Measurements from ENCODE around the gene PRDX1.
"Not testable (repeated sequence)": the region's sequence is repeated elsewhere in the genome, so short reads cannot be mapped to it uniquely, and the experiment has no call there.

PRDX1 gene

GRCh38 chr1:45518910-45519309, 2.8 kb downstream of the PRDX1 start:
- Histone ChIP-seq H3K4me3 (ENCODE audit: low read length) (no peak overlapping the region), H3K36me3 (replicated peaks; ENCODE audit: low read depth, low read length) (peaks cover 22% of the 10 kb centered on the region), H2AFZ (ENCODE audit: low read depth, low read length) (no peak overlapping the region), H4K20me1 (ENCODE audit: insufficient read depth, low read length) (peaks cover 8% of the 10 kb centered on the region), H3K9ac (ENCODE audit: low read length) (no peak overlapping the region), H3K27ac (ENCODE audit: low read length) (no peak overlapping the region), H3K79me2 (ENCODE audit: low read length) (peaks cover 53% of the 10 kb centered on the region), H3K4me2 (ENCODE audit: low read length) (peak overlapping the region; percentile 8; the same call in 1 of the 2 replicates), H3K27me3 (ENCODE audit: low read depth, low read length) (no peaks in the 10 kb centered on the region), H3K9me3 (ENCODE audit: insufficient read depth, low read length) (no peaks in the 10 kb centered on the region), H3K4me1 (ENCODE audit: low read length) (peaks cover 17% of the 10 kb centered on the region)
- TF ChIP-seq CTCF (IDR thresholded peaks at IDR 0.05; ENCODE audit: low read depth, low read length) (no peak), EZH2phosphoT487 (IDR thresholded peaks at IDR 0.05; ENCODE audit: low read depth) (no peak)

- H3K4me2 ChIP-seq (ENCODE audit: low read length); H3K4me3 ChIP-seq (ENCODE audit: low read length); H3K9me3 ChIP-seq (ENCODE audit: insufficient read depth, low read length); H3K27me3 ChIP-seq (ENCODE audit: low read depth, low read length); H3K9ac ChIP-seq (ENCODE audit: low read length); H3K27ac ChIP-seq (ENCODE audit: low read length); H2AFZ ChIP-seq (ENCODE audit: low read depth, low read length); H4K20me1 ChIP-seq (ENCODE audit: insufficient read depth, low read length): not testable (repeated sequence)
- H3K4me1 ChIP-seq (ENCODE audit: low read length), result peaks cover 17% of the 10 kb centered on the region
- H3K36me3 ChIP-seq (replicated peaks; ENCODE audit: low read depth, low read length), result peaks cover 22% of the 10 kb centered on the region
- H3K79me2 ChIP-seq (ENCODE audit: low read length), result peaks cover 53% of the 10 kb centered on the region
These were observed 3.3 kb downstream of the PRDX1 start for GRCh38 chr1:45518366-45518765.

GRCh38 chr1:45516465-45516864, 5.2 kb downstream of the PRDX1 start:
- Histone ChIP-seq H3K4me2 (ENCODE audit: low read length) (no peak overlapping the region), H3K36me3 (replicated peaks; ENCODE audit: low read depth, low read length) (peaks cover 28% of the 10 kb centered on the region), H3K4me1 (ENCODE audit: low read length) (peaks cover 8% of the 10 kb centered on the region; the same call in 1 of the 2 replicates), H3K9me3 (ENCODE audit: insufficient read depth, low read length) (no peaks in the 10 kb centered on the region), H3K27ac (ENCODE audit: low read length) (no peak overlapping the region), H3K79me2 (ENCODE audit: low read length) (peaks cover 48% of the 10 kb centered on the region), H2AFZ (ENCODE audit: low read depth, low read length) (no peak overlapping the region), H3K4me3 (ENCODE audit: low read length) (no peak overlapping the region), H4K20me1 (ENCODE audit: insufficient read depth, low read length) (peaks cover 8% of the 10 kb centered on the region), H3K9ac (ENCODE audit: low read length) (no peak overlapping the region), H3K27me3 (ENCODE audit: low read depth, low read length) (no peaks in the 10 kb centered on the region)
- TF ChIP-seq EZH2phosphoT487 (IDR thresholded peaks at IDR 0.05; ENCODE audit: low read depth) (no peak), CTCF (IDR thresholded peaks at IDR 0.05; ENCODE audit: low read depth, low read length) (no peak)

GRCh38 chr1:45516036-45516435, 5.6 kb downstream of the PRDX1 start:
- H4K20me1 ChIP-seq (ENCODE audit: insufficient read depth, low read length), result peaks cover 8% of the 10 kb centered on the region
- no peak overlapping the region for H3K27ac ChIP-seq (ENCODE audit: low read length)
- no peak overlapping the region for H3K4me2 ChIP-seq (ENCODE audit: low read length)
- no peak for TF ChIP-seq EZH2phosphoT487 (IDR thresholded peaks at IDR 0.05; ENCODE audit: low read depth)
- no peak for TF ChIP-seq CTCF (IDR thresholded peaks at IDR 0.05; ENCODE audit: low read depth, low read length)
- peaks cover 29% of the 10 kb centered on the region for H3K36me3 ChIP-seq (replicated peaks; ENCODE audit: low read depth, low read length)
- H2AFZ ChIP-seq (ENCODE audit: low read depth, low read length), result no peak overlapping the region
- H3K4me1 ChIP-seq (ENCODE audit: low read length), result peaks cover 8% of the 10 kb centered on the region; the same call in 1 of the 2 replicates
- no peaks in the 10 kb centered on the region for H3K27me3 ChIP-seq (ENCODE audit: low read depth, low read length)
- H3K79me2 ChIP-seq (ENCODE audit: low read length), result peaks cover 44% of the 10 kb centered on the region
- no peak overlapping the region for H3K4me3 ChIP-seq (ENCODE audit: low read length)
- H3K9me3 ChIP-seq (ENCODE audit: insufficient read depth, low read length), result no peaks in the 10 kb centered on the region
- H3K9ac ChIP-seq (ENCODE audit: low read length), result no peak overlapping the region

- peaks cover 20% of the 10 kb centered on the region for H3K79me2 ChIP-seq (ENCODE audit: low read length)
- not testable (repeated sequence) for H3K27ac ChIP-seq (ENCODE audit: low read length); H3K9me3 ChIP-seq (ENCODE audit: insufficient read depth, low read length); H3K4me1 ChIP-seq (ENCODE audit: low read length); H3K27me3 ChIP-seq (ENCODE audit: low read depth, low read length); H3K4me3 ChIP-seq (ENCODE audit: low read length); H4K20me1 ChIP-seq (ENCODE audit: insufficient read depth, low read length); H2AFZ ChIP-seq (ENCODE audit: low read depth, low read length); H3K9ac ChIP-seq (ENCODE audit: low read length); H3K4me2 ChIP-seq (ENCODE audit: low read length)
- peaks cover 36% of the 10 kb centered on the region for H3K36me3 ChIP-seq (replicated peaks; ENCODE audit: low read depth, low read length)
These were observed 8.0 kb downstream of the PRDX1 start for GRCh38 chr1:45513532-45514260.
